Aorta (tissue), 5 donors: ENCODE measurements around the gene SYNGR3. TPM values are rescaled to one million over a fixed set of nuclear protein-coding genes. Genes with fewer than 3 reads are reported as not detected.
"Not testable (repeated sequence)": the region's sequence is repeated elsewhere in the genome, so short reads cannot be mapped to it uniquely, and the experiment has no call there.

Source experiments
- ATAC-seq: fragments of 200-7000 bp; cut with Tn5 transposase; one replicate; pipeline ENCODE4 v1.9.1; 2022; ENCODE audit warnings: moderate library complexity; ENCODE audit not compliant: low FRiP score
- DNase-seq, 2 donors: peaks; one replicate each; pipeline ENCODE4 v3.0.0-alpha.2; 2020
- H3K27ac ChIP-seq, 2 donors: one replicate each; pipeline ENCODE4 v1.5.1; 2013; ENCODE audit warnings: low read length in 2 of 2, mild to moderate bottlenecking in 2 of 2, moderate library complexity in 2 of 2, control low read depth in 1 of 2, inconsistent platforms in 1 of 2, low read depth in 1 of 2
- H3K27me3 ChIP-seq, 2 donors: one replicate each; pipeline ENCODE4 v1.6.1; 2013; ENCODE audit warnings: control low read depth in 1 of 2, low read length in 1 of 2, mild to moderate bottlenecking in 1 of 2, moderate library complexity in 1 of 2; ENCODE audit not compliant: insufficient read depth in 2 of 2, control insufficient read depth in 1 of 2
- H3K36me3 ChIP-seq, 2 donors: one replicate each; pipeline ENCODE4 v1.6.1; 2013; ENCODE audit warnings: control low read depth in 1 of 2, low read length in 1 of 2, mild to moderate bottlenecking in 1 of 2; ENCODE audit not compliant: insufficient read depth in 2 of 2, control insufficient read depth in 1 of 2
- H3K4me1 ChIP-seq, 2 donors: one replicate each; pipeline ENCODE4 v1.6.1; 2013; ENCODE audit warnings: low read length in 2 of 2, control low read depth in 1 of 2, mild to moderate bottlenecking in 1 of 2, moderate library complexity in 1 of 2; ENCODE audit not compliant: insufficient read depth in 2 of 2, control insufficient read depth in 1 of 2
- H3K4me3 ChIP-seq, 2 donors: one replicate each; pipeline ENCODE4 v1.5.1; 2013; ENCODE audit warnings: low read length in 2 of 2, control low read depth in 1 of 2, mild to moderate bottlenecking in 1 of 2
- H3K9me3 ChIP-seq: one replicate; pipeline ENCODE4 v1.6.1; 2013; ENCODE audit warnings: mild to moderate bottlenecking, low read length; ENCODE audit not compliant: control insufficient read depth
- WGBS, 2 donors: extraction: QIAGEN DNeasy Blood & Tissue Kit; methylation state at CpG; one replicate each; pipeline ENCODE4 v1.1.7; 2013; 5-methylcytosine and 5-hydroxymethylcytosine counted together
- intact Hi-C, 2 donors: fragments of 100-400 bp; cut with DNase I; formaldehyde crosslinking; loops; one replicate each; pipeline versions ENCODE4 v1.14.2 to v1.15.0; 2022
- polyA plus RNA-seq, 2 donors: library from polyadenylated mRNA; stranded (reverse); fragments of 200-250 nt; gene quantifications; one replicate each; pipeline ENCODE4 v1.2.3, GENCODE V29; 2013
- total RNA-seq, 2 donors: library from RNA; stranded (reverse); fragmentation: NEBNext Ultra II Directional; extraction: Animal tissue kit (Norgen Biotek cat#: 25700); gene quantifications; one replicate each; pipeline ENCODE4 v1.2.1, GENCODE V29; 2021
- donor health status: healthy with polysubstance abuse.
- donor health status: Bipolar disorder and iron deficiency.
- donor health status: DM: no; HTN: no; CAD: no.
- donor health status: DM: no; HTN: no; CAD: no.
- donor health status: DM: yes; HTN: yes; CAD: no.

SYNGR3 gene
- total and polyA plus RNA-seq, 4 donors: 0.26 to 0.57 (median 0.36) TPM; not detected in 1

DNA sequence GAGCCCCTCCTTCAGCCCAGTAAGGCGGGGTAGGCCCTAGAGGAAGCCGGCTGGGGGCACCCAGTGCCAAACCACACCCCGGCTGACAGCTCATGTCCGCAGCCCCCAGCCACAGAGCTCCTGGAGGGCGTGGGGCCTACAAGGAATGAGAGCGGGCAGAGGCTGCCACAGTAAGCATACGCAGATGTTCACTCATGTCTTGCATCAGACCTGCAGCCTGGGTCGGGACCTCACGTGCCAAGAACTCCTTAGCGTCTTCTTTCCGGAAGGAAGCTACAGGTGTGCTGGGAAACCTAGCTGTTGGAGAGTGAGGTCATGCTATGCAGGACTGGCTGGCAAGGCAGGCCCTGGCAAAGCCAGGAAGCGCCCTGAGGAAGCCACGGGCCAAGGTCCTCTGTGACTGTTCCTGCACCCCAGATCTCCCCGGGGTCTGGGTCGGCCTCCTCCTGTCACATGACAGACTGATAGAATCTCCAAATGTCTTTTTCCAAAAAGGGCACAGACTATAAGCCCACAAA lies 18.3 kb downstream of the SYNGR3 start:
- DNase-seq (no peak), ATAC-seq (no peak)
- 67 to 68% methylated on average over 15 of the region's 15 CpGs for WGBS, 2 donors
- no peaks in the 10 kb centered on the region for H3K9me3 ChIP-seq
- no peak overlapping the region for H3K27ac ChIP-seq
- intact Hi-C loops: no loop called here
- no peaks in the 10 kb centered on the region for H3K27me3 ChIP-seq
- no peaks in the 10 kb centered on the region for H3K4me1 ChIP-seq
- H3K4me3 ChIP-seq: no peak overlapping the region
- H3K36me3 ChIP-seq: no peaks in the 10 kb centered on the region

DNA sequence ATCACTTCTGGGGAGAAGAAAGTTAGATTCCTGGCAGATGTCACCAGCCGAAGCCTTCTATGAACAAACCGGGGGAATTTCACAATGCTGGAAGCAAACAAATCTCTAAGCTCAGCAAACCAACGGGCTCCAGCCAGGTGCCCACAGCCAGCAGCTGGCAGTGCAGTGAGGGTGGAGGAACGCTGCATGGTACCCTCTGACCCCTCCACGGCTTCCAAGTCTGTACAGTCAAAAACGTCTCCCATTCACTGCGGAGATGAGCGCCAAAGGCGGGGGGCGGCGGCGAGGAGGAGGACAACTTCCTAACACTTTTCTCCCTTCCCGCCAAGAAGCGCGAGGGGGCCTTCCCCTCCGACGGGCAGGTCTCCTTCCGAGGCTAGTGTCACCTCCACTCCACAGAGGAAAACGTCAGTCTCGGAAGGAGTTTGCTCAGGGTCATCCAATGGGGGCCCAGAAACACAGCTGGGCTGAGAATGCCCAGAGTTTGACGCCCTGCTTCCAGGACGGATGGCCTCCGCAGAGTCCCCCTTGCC lies 18.9 kb downstream of the SYNGR3 start:
- no peaks in the 10 kb centered on the region for H3K4me1 ChIP-seq
- no peak for ATAC-seq

DNA sequence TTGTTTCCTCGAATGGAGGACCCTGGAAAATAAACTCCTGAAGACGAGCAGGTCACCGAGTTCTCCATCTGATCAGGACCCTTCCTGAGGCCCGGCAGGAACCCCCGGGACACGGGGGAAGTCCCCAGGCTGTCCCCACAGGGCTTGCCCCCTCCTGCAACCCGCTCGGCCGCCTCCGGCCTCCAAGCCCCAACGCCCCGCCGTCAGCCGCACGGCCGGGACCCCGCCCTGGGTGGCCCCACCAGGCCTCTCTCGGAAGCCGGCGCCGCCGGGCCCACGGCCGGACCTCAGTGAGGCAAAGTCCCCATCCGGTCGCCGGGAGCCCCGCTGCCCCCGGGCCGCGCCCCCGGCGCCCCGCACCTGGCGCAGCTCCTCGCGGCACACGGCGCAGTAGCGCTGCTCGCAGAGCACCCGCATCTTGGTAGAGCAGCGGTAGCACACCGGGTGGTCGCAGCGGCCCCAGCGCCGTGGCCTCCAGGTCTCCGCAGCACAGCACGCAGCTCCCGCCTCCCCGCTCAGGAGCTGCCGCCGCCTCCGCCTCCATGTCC lies 19.5 kb downstream of the SYNGR3 start:
- no peaks in the 10 kb centered on the region for H3K4me1 ChIP-seq
- DNase-seq: no peak
- H3K36me3 ChIP-seq: no peaks in the 10 kb centered on the region
- ATAC-seq: no peak
- H3K27me3 ChIP-seq: no peaks in the 10 kb centered on the region
- 1% methylated on average over 36 to 55 of the region's 55 CpGs for WGBS, 2 donors
- peak overlapping the region; percentile 80 to 94 for H3K4me3 ChIP-seq
- H3K27ac ChIP-seq: peak overlapping the region in 1 of 2 donors; percentile 49
- intact Hi-C loops: no loop called here
- no peaks in the 10 kb centered on the region for H3K9me3 ChIP-seq

More for the DNA sequence above, 18.9 kb downstream of the SYNGR3 start:
- H3K27me3 ChIP-seq: no peaks in the 10 kb centered on the region
- 3 to 4% methylated on average over 23 of the region's 23 CpGs for WGBS, 2 donors
- H3K9me3 ChIP-seq: no peaks in the 10 kb centered on the region
- H3K36me3 ChIP-seq: no peaks in the 10 kb centered on the region
- no peak for DNase-seq
- H3K27ac ChIP-seq: no peak overlapping the region
- H3K4me3 ChIP-seq: peak overlapping the region; percentile 80 to 94
- intact Hi-C loops: no loop called here

GRCh38 chr16:2009791-2010510 lies 20.2 kb downstream of the SYNGR3 start, which contains the start of gene ZNF598:
TSS of gene ZNF598 (minus strand) at chr16:2009821.
- Histone ChIP-seq H3K4me3 (peak within 1 kb of the TSS; percentile 80 to 94), H3K27me3 (no peaks in the 10 kb centered on the region), H3K4me1 (no peaks in the 10 kb centered on the region), H3K27ac (peak within 1 kb of the TSS in 1 of 2 donors; percentile 49), H3K36me3 (no peaks in the 10 kb centered on the region), H3K9me3 (no peaks in the 10 kb centered on the region)
- WGBS, 2 donors: 1% methylated on average over 41 to 52 of the region's 52 CpGs
- peak; percentile 89 to 94 for DNase-seq
- intact Hi-C loops: no loop called here
- peak; percentile 95 for ATAC-seq

DNA sequence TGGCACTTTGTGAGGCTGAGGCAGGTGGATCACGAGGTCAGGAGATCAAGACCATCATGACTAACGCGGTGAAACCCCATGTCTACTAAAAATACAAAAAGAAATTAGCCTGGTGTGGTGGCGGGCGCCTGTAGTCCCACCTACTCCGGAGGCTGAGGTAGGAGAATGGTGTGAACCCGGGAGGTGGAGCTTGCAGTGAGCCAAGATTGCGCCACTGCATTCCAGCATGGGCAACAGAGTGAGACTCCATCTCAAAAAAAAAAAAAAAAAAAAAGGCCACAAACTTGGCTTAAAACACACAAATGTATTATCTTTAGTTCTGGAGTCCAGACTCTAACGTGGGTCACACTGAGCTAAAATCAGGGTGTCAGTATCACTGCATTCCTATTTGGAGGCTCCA lies 22.0 kb downstream of the SYNGR3 start:
- H3K27ac ChIP-seq, H3K4me3 ChIP-seq, ATAC-seq, DNase-seq, intact Hi-C loops, H3K4me1 ChIP-seq, H3K27me3 ChIP-seq, H3K9me3 ChIP-seq, H3K36me3 ChIP-seq: not testable (repeated sequence)
- WGBS, 2 donors: 91 to 92% methylated on average over 9 of the region's 9 CpGs

GRCh38 chr16:2013527-2013926 lies 23.8 kb downstream of the SYNGR3 start:
- Histone ChIP-seq H3K4me1 (no peaks in the 10 kb centered on the region), H3K4me3 (no peak overlapping the region), H3K9me3 (no peaks in the 10 kb centered on the region), H3K27ac (no peak overlapping the region), H3K27me3 (no peaks in the 10 kb centered on the region), H3K36me3 (no peaks in the 10 kb centered on the region)
- intact Hi-C loops: no loop called here
- WGBS, 2 donors: 91 to 92% methylated on average over 15 of the region's 15 CpGs
- ATAC-seq (no peak), DNase-seq (no peak)

- H3K27ac ChIP-seq: no peak overlapping the region
- no peaks in the 10 kb centered on the region for H3K27me3 ChIP-seq
- ATAC-seq (no peak), DNase-seq (no peak)
- no peaks in the 10 kb centered on the region for H3K9me3 ChIP-seq
- intact Hi-C loops: no loop called here
- H3K4me3 ChIP-seq: no peak overlapping the region
- H3K36me3 ChIP-seq: no peaks in the 10 kb centered on the region
- 87 to 89% methylated on average over 24 of the region's 24 CpGs for WGBS, 2 donors
- H3K4me1 ChIP-seq: no peaks in the 10 kb centered on the region
Measured at GRCh38 chr16:2015117-2015946, 25.6 kb downstream of the SYNGR3 start.

DNA sequence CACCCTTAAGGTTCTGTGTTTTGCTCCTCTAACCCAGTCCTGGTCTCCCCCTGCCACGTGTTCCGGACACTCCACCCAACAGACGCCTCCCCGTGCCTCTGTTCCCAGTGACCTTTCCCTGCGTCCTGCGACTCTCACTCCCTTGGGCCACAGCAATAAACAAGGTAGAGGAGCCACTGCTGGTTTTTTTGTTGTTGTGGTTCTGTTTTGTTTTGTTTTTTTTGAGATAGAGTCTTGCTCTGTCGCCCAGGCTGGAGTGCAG lies 26.1 kb downstream of the SYNGR3 start:
- Histone ChIP-seq H3K27ac (no peak overlapping the region), H3K36me3 (no peaks in the 10 kb centered on the region), H3K4me1 (no peaks in the 10 kb centered on the region), H3K27me3 (no peaks in the 10 kb centered on the region), H3K4me3 (no peak overlapping the region), H3K9me3 (no peaks in the 10 kb centered on the region)
- DNase-seq (no peak), ATAC-seq (no peak)
- 88% methylated on average over 5 to 7 of the region's 7 CpGs for WGBS, 2 donors
- intact Hi-C loops: no loop called here
